Measurements from ENCODE around the gene PTTG1IP2.

PTTG1IP2 gene

GRCh38 chr7:90469554-90469953, at the start of gene PTTG1IP2:
Gene PTTG1IP2, plus strand, starts transcription at chr7:90469639. Its CDS starts 148 bp downstream, at chr7:90469787.
- DNase-seq = no peak

DNA sequence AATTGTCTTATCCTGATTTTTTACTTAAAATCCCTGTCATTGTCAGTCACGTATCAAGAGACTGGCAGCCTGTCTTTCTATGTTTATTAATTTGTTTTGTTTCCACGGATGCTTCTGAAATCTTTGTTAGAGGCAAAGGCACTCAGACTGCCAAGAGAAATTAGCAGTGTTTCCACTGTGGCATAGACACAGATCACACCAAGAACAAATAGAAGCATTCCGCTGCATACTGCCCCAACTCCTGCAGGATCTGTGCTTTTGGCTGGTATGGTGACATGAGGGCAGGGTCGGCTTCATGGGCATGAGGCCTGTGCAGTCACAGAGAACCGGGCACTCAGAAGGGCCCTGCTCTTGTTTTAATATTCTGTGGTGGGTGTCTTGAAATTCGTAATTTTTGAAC, 47.8 kb upstream of the PTTG1IP2 start:
- DNase-seq = no peak

GRCh38 chr7:90424720-90425119, 44.7 kb upstream of the PTTG1IP2 start:
- no peak for DNase-seq

GRCh38 chr7:90425376-90425775, 44.1 kb upstream of the PTTG1IP2 start:
- DNase-seq = no peak

- no peak for DNase-seq
Measured at GRCh38 chr7:90430614-90431460, 38.6 kb upstream of the PTTG1IP2 start.

DNA sequence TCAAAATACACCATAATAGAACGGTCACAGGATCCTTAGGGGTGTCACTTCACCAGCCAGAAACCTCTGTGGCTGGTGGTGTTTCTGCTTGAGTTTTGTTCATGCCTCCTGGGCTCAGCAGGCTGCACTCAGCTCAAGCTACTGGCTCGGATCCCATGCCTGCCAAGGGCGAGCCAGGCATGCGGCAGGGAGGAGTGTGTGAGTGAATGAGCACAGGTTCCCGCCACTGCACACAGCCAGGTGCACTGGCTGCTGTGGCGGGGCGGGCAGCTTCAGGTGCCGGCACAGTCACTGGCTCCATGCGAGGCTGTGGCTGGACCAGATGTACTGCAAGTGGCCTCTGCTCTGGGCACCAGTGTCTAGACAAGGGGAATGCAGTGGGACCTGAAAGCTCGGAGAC, 36.7 kb upstream of the PTTG1IP2 start:
- DNase-seq = peak; percentile 6

GRCh38 chr7:90433221-90433620, 36.2 kb upstream of the PTTG1IP2 start:
- no peak for DNase-seq

DNA sequence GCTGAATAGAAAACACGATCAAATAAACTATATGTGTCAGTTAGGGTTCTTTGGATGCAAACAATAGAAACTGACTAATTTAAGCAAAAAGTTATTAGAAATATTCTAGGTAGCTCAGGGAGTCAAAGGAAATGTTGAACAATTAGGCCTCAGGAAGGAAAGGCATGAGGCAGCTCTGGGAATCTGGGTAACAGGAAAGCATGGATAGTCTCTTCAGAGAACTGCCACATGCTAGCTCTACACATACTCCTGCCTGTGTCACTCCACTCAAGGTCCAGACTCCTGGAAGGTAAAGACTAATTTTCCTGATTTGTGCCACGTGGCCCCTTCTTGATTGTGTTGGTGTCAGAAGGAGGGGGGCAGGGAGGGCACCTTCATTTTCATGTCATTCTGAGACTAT, 23.8 kb upstream of the PTTG1IP2 start:
- no peak for DNase-seq

- no peak for DNase-seq
Measured at GRCh38 chr7:90446137-90446899, 23.1 kb upstream of the PTTG1IP2 start.

DNA sequence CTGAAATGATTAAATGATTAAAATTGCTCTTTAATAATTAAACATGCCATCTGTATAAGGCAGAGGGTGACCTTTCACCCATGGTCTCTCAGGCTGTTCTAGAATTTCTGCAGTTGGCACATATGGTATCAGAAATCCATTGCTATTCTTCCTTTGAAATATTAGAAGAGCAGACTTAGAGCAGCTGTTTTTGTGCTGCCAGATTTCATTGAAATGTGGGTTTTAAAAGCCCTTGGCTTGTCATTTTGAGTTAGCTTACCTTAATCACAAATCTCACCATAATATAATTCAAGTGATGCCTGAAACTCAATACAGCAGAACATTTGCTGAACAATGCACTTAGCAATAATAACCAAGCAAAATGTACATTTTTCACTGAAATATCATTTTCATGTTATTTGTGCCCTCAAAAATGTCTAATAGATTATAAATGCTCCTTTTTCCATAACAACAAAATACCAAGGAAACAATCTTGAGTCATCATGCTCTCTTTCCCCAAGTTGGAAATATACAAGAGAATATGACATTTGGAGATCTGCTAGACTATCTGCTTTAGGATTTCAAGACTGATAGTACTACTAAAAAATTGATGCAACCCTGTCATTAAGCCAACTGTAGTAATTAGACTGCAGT, 16.1 kb upstream of the PTTG1IP2 start:
- DNase-seq = no peak

DNA sequence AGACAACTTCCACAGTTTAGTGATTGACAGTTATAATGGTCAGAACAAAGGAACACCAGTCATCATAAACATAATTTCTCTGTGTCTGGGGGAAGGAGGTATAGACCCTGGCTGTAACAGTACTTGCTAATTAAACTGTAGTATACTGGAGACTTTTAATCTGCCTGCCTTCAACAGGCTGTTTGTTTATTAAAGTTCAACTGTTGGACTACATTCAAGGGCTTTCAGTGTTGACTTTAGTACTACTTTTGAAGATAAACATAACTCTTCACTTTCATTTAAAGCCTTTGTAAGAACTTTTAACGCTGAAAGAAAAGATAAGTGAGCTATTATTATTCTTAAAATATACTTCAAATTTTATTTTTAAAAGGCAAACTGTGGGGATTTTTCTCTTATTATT, 15.5 kb upstream of the PTTG1IP2 start:
- no peak for DNase-seq

DNA sequence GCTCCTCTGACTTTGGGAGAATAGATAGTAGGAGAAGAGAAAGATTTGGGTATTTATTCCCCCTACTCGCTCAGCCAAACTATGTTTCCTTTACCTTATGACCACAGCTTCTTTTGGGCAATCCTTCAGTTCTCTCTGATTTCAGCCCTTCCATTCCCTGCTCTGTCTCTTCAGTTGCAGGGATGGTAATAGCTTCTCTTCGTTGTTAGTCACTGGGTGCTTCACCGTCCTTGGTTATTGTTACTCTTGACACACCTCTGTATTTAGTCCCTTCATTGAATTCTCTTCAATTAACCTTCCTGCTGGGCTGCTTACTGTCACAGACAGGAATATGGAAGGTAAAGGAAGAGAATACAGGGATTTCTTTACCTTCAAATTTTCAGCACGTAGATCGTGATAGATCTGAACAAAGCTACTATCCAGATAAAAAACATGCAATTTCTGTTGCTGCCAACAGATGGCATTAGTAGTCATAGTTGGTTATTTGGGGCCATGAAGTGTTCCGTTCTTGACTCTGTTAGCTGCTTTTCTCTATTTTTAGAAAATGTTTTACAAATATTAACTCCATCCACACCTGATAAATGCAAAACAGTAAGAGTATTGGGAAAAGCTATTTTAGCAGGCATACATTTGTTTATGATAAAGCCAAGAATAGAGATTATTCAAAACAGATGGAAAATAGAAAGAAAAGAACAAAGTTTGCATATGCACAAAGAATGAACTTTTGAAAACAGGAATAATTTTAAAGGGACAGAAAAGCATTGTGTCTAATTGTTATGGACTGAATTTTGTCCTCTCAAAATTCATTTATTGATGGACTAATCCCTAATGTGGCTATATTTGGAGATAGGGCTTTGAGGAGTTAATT, 14.0 kb upstream of the PTTG1IP2 start:
- DNase-seq = no peak

DNA sequence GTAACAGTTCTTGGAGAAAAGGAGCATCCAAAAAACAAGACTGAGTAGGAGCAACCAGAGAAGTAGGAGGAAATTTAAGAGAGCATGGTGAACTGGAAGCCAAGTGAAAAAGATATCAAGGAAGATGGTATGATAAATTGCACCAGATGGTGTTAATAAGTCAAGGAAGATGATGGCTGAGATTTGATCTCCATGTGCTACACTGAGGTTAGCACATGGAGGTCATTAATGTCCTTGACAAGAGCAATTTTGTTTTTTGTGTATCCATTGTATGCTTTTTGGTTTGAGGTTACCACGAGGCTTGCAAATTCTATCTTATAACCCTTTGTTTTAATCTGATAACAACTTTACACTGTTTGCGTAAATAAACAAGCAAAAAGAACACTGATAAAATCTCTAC, 11.3 kb upstream of the PTTG1IP2 start:
- no peak for DNase-seq

GRCh38 chr7:90459888-90460287, 9.6 kb upstream of the PTTG1IP2 start:
- no peak for DNase-seq

DNA sequence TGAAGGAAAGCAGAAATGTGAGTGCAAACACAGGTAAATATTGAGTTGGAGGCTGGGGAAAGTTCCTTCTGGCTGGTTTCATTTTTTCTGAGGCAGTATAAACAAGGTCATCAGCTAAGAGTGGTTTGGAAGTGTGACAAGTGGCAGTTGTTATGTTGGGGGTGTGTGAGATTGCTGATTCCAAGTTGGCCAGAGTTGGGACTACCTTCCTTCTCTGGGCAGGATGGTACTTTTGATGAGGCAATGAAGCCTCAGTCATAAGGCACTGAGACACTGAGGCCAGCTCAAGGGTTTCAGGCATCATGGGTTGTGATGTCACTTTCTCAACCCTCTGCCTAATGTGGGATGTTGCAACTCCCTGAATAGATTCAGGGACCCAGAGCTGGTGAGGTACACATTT, 8.2 kb upstream of the PTTG1IP2 start:
- no peak for DNase-seq

- peak; percentile 5 for DNase-seq
Measured at GRCh38 chr7:90463151-90463628, 6.2 kb upstream of the PTTG1IP2 start.

- no peak for DNase-seq
Measured at GRCh38 chr7:90465816-90466215, 3.6 kb upstream of the PTTG1IP2 start.

DNA sequence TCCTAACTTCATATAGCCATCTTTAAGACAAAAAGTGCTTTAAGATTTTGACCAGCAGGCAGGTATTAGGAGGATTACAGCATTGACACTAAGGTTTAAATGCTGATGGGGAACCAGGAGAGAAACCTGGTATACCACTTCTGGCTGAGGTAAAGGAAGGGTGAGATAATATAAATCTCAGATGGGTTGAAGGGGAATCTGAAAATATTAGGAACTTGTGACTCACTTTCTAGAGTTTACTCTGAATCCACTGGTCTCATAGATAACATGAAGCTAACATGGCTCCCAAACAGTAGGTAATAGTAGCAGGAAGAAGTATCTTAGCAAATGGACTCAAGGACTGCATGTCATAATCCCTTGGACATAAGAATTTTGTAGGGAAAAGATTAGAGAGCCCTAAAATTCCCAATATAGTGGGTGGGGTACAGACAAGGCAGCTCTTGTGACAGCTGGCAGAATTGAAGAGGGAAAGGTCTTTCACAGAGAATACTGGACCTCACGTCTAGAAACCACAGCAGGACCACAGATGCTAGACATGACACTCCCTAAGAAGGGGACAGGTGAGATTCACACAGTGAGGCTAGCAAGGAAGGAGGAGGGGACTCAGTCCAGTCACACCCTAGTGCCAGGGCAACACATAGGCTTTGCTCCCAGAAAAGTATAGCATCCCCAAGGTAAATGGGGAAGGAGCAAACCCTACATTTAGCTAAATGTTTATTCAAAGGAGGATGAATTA, 3.5 kb downstream of the PTTG1IP2 start:
- DNase-seq = no peak

DNA sequence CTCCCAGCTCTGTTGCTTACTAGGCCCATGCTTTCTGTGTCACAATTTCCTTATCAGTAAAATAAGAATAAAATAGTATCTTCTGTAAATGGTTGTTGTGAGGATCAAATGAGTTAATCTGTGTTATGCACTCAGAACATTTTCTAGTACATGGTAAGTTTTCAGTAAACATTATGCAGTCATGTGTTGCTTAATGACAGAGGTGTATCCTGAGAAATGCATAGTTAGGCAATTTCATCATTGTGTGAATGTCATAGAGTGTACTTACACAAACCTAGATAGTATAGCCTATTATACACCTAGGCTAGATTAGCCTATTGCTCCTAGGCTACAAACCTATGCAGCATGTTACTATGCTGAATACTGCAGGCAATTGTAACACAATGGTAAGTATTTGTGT, 4.4 kb downstream of the PTTG1IP2 start:
- no peak for DNase-seq

GRCh38 chr7:90474284-90475210, 5.1 kb downstream of the PTTG1IP2 start:
- no peak for DNase-seq

- no peak for DNase-seq
Measured at GRCh38 chr7:90483251-90483650, 13.8 kb downstream of the PTTG1IP2 start.
